ENCODE data around the gene CIDEC. TPM values are rescaled to one million over a fixed set of nuclear protein-coding genes. Genes with fewer than 3 reads are reported as not detected.

The CIDEC gene
- total and polyA plus RNA-seq, 9 of the 15 experiments (the other 6 are each of a cell fraction or from before 2014, with no cell fraction given), result not detected

GRCh38 chr3:9913601-9914000, 33.5 kb upstream of the CIDEC start:
- no peaks in the 10 kb centered on the region for H3K27me3 ChIP-seq (ENCODE audit: control insufficient read depth in 2 of 2, insufficient read depth in 2 of 2, low read length in 2 of 2)
- H2AFZ ChIP-seq (ENCODE audit: low read depth, low read length), result peak overlapping the region; percentile 7; the same call in 1 of the 2 replicates
- in situ Hi-C loops (cut with MboI), result no loop called here
- DNase-seq (ENCODE audit: extremely low read depth in 1 of 4, low spot score in 3 of 4) (no peak), FAIRE-seq (no peak), ATAC-seq (no peak)
- H3K4me1 ChIP-seq (replicated peaks in 1 of 2; ENCODE audit: control insufficient read depth in 2 of 2, insufficient read depth in 2 of 2, low read length in 2 of 2), result peaks cover 30 to 49% of the 10 kb centered on the region in 2 experiments
- peaks cover 3% of the 10 kb centered on the region for H3K9me1 ChIP-seq (ENCODE audit: control insufficient read depth, insufficient read depth, low read length)
- no peak overlapping the region for H3K4me3 ChIP-seq
- intact Hi-C loops (cut with micrococcal nuclease), result no loop called here
- ChIA-PET POLR2A (interaction anchor here (1.0 to 3.6 kb wide), 8 partner anchors 8 to 64 kb away, joined by 3 to 28 read pairs (median 6); partner anchors contain the start of genes CRELD1 and IL17RE), CTCF (ENCODE audit: low intra/inter-chr PET ratio) (no interaction called here)
- BruUV-seq (replicated peaks), result no TSS peak
- H4K20me1 ChIP-seq (replicated peaks; ENCODE audit: control insufficient read depth, insufficient read depth, low read length), result no peaks in the 10 kb centered on the region
- 81% methylated on average over 5 of the region's 5 CpGs for WGBS (ENCODE audit: insufficient coverage, low coverage, missing lambda C conversion rate)
- no peaks in the 10 kb centered on the region for H3K9me3 ChIP-seq (replicated peaks; ENCODE audit: control insufficient read depth, insufficient read depth, low read depth, low read length)
- peak overlapping the region in 1 of 2 experiments; percentile 41; a peak in 1 of 4 replicates for H3K9ac ChIP-seq (ENCODE audit: insufficient read depth in 1 of 2, low read depth in 2 of 2, low read length in 2 of 2)
- H3K36me3 ChIP-seq (ENCODE audit: control insufficient read depth, insufficient read depth, low read length), result no peaks in the 10 kb centered on the region
- no peaks in the 10 kb centered on the region for H3K79me2 ChIP-seq (ENCODE audit: control insufficient read depth, insufficient read depth, low read length)
- no peak overlapping the region for H3K27ac ChIP-seq (ENCODE audit: extremely low read depth, low read depth, low read length)
- no peak overlapping the region for H3K4me2 ChIP-seq (ENCODE audit: insufficient read depth, low read length)
- no peak for TF ChIP-seq ATF7 (IDR thresholded peaks at IDR 0.05)
- no peak for TF ChIP-seq STAT5A (IDR thresholded peaks at IDR 0.05; ENCODE audit: borderline replicate concordance, low read length)
- TF ChIP-seq PURB (CRISPR knock-in tag; IDR thresholded peaks at IDR 0.05; ENCODE audit: low read depth), result no peak
- TF ChIP-seq PCBP2 (IDR thresholded peaks at IDR 0.05; ENCODE audit: low read depth, low read length, poor library complexity, severe bottlenecking), result no peak
- TF ChIP-seq MGA (IDR thresholded peaks at IDR 0.05), result no peak
- no peak for TF ChIP-seq E2F4 (CRISPR knock-in tag; IDR thresholded peaks at IDR 0.05; ENCODE audit: low read depth)
- TF ChIP-seq SNAPC5 (CRISPR knock-in tag; IDR thresholded peaks at IDR 0.05), result no peak
